OCI-M1 (cell line): Measurements from ENCODE around the gene COL25A1.

Source experiments
- DNase-seq: peaks from one replicate; lab custom pipeline; 2025; lab: John Stamatoyannopoulos, UW

The COL25A1 gene

GRCh38 chr4:109291707-109292238 lies 10.7 kb downstream of the COL25A1 start:
- peak; percentile 14 for DNase-seq

- DNase-seq: peak; percentile 8
Observed at GRCh38 chr4:109290918-109291317, 11.5 kb downstream of the COL25A1 start.

GRCh38 chr4:109278594-109279031 lies 23.8 kb downstream of the COL25A1 start:
- DNase-seq: peak; percentile 82

GRCh38 chr4:109276482-109277095 lies 25.9 kb downstream of the COL25A1 start:
- DNase-seq: no peak

GRCh38 chr4:109275066-109275745 lies 27.3 kb downstream of the COL25A1 start:
- DNase-seq: no peak

GRCh38 chr4:109266891-109267290 lies 35.6 kb downstream of the COL25A1 start:
- DNase-seq: no peak

- DNase-seq: no peak
Observed at GRCh38 chr4:109266236-109266635, 36.2 kb downstream of the COL25A1 start.

GRCh38 chr4:109263721-109264120 lies 38.7 kb downstream of the COL25A1 start:
- no peak for DNase-seq

GRCh38 chr4:109256818-109257217 lies 45.6 kb downstream of the COL25A1 start:
- DNase-seq: peak; percentile 8

- DNase-seq: no peak
Observed at GRCh38 chr4:109254845-109255244, 47.6 kb downstream of the COL25A1 start.

- no peak for DNase-seq
Observed at GRCh38 chr4:109251396-109251795, 51.1 kb downstream of the COL25A1 start.

GRCh38 chr4:109248322-109248900 lies 54.0 kb downstream of the COL25A1 start:
- DNase-seq: no peak

GRCh38 chr4:109243871-109244270 lies 58.6 kb downstream of the COL25A1 start:
- DNase-seq: no peak

GRCh38 chr4:109238746-109239145 lies 63.7 kb downstream of the COL25A1 start:
- no peak for DNase-seq

GRCh38 chr4:109235683-109236082 lies 66.8 kb downstream of the COL25A1 start:
- DNase-seq: no peak

- no peak for DNase-seq
Observed at GRCh38 chr4:109234596-109234995, 67.9 kb downstream of the COL25A1 start.

GRCh38 chr4:109233570-109233969 lies 68.9 kb downstream of the COL25A1 start:
- no peak for DNase-seq

- DNase-seq: peak; percentile 8
Observed at GRCh38 chr4:109232681-109233080, 69.8 kb downstream of the COL25A1 start.

- DNase-seq: peak; percentile 48
Observed at GRCh38 chr4:109231331-109231730, 71.1 kb downstream of the COL25A1 start.

- DNase-seq: no peak
Observed at GRCh38 chr4:109229028-109229427, 73.4 kb downstream of the COL25A1 start.

- no peak for DNase-seq
Observed at GRCh38 chr4:109218288-109218687, 84.2 kb downstream of the COL25A1 start.

- no peak for DNase-seq
Observed at GRCh38 chr4:109216085-109216696, 86.3 kb downstream of the COL25A1 start.

GRCh38 chr4:109215506-109215905 lies 87.0 kb downstream of the COL25A1 start:
- DNase-seq: no peak
